Measurements from ENCODE around the gene SYNGR3. TPM values are rescaled to one million over a fixed set of nuclear protein-coding genes. Genes with fewer than 3 reads are reported as not detected.

Gene SYNGR3
- total and polyA plus RNA-seq, 2 donors from 2014 or later, result 2.2 to 4.6 TPM

- no peaks in the 10 kb centered on the region for H3K9me3 ChIP-seq (ENCODE audit: control insufficient read depth in 2 of 3, insufficient read depth in 1 of 3, low read length in 3 of 3)
- DNase-seq, result peak in 1 of 5 donors; percentile 62
- H3K9ac ChIP-seq (ENCODE audit: low read length in 3 of 3), result no peak overlapping the region
- no peak for FAIRE-seq
- H3K27ac ChIP-seq (ENCODE audit: low read depth in 2 of 2, low read length in 2 of 2), result no peak overlapping the region
- intact Hi-C loops (cut with DNase I), result no loop called here
- TF ChIP-seq CTCF (IDR thresholded peaks at IDR 0.05; ENCODE audit: borderline replicate concordance, extremely low read depth, insufficient read depth), result no peak
- H3K36me3 ChIP-seq (ENCODE audit: control insufficient read depth in 2 of 3, insufficient read depth in 3 of 3, low read length in 3 of 3), result no peaks in the 10 kb centered on the region
- H3K27me3 ChIP-seq (ENCODE audit: control insufficient read depth, insufficient read depth, low read length), result no peaks in the 10 kb centered on the region
- H3K4me1 ChIP-seq (ENCODE audit: control insufficient read depth in 2 of 3, insufficient read depth in 2 of 3, low read depth in 1 of 3, low read length in 3 of 3), result peaks cover 0 to 4% (median 0%) of the 10 kb centered on the region in 3 donors
- H3K4me3 ChIP-seq (ENCODE audit: low read length in 3 of 3), result no peak overlapping the region
These were observed 26.7 kb downstream of the SYNGR3 start for GRCh38 chr16:2016407-2016922.

- Histone ChIP-seq H3K9me3 (ENCODE audit: control insufficient read depth in 2 of 3, insufficient read depth in 1 of 3, low read length in 3 of 3) (no peaks in the 10 kb centered on the region), H3K27me3 (ENCODE audit: control insufficient read depth, insufficient read depth, low read length) (no peaks in the 10 kb centered on the region), H3K27ac (ENCODE audit: low read depth in 2 of 2, low read length in 2 of 2) (no peak within 1 kb of the TSS), H3K9ac (ENCODE audit: low read length in 3 of 3) (no peak within 1 kb of the TSS), H3K36me3 (ENCODE audit: control insufficient read depth in 2 of 3, insufficient read depth in 3 of 3, low read length in 3 of 3) (no peaks in the 10 kb centered on the region), H3K4me1 (ENCODE audit: control insufficient read depth in 2 of 3, insufficient read depth in 2 of 3, low read depth in 1 of 3, low read length in 3 of 3) (peaks cover 0 to 20% (median 0%) of the 10 kb centered on the region in 3 donors), H3K4me3 (ENCODE audit: low read length in 3 of 3) (no peak within 1 kb of the TSS)
- FAIRE-seq (no peak), DNase-seq (peak in 3 of 5 donors; percentile 61 to 76 (median 75))
- no peak for TF ChIP-seq CTCF (IDR thresholded peaks at IDR 0.05; ENCODE audit: borderline replicate concordance, extremely low read depth, insufficient read depth)
- intact Hi-C loops (cut with DNase I), result no loop called here
These were observed 29.7 kb downstream of the SYNGR3 start, which contains the start of gene NPW for GRCh38 chr16:2019518-2019920. Gene NPW (plus strand): TSS chr16:2019785.

DNA sequence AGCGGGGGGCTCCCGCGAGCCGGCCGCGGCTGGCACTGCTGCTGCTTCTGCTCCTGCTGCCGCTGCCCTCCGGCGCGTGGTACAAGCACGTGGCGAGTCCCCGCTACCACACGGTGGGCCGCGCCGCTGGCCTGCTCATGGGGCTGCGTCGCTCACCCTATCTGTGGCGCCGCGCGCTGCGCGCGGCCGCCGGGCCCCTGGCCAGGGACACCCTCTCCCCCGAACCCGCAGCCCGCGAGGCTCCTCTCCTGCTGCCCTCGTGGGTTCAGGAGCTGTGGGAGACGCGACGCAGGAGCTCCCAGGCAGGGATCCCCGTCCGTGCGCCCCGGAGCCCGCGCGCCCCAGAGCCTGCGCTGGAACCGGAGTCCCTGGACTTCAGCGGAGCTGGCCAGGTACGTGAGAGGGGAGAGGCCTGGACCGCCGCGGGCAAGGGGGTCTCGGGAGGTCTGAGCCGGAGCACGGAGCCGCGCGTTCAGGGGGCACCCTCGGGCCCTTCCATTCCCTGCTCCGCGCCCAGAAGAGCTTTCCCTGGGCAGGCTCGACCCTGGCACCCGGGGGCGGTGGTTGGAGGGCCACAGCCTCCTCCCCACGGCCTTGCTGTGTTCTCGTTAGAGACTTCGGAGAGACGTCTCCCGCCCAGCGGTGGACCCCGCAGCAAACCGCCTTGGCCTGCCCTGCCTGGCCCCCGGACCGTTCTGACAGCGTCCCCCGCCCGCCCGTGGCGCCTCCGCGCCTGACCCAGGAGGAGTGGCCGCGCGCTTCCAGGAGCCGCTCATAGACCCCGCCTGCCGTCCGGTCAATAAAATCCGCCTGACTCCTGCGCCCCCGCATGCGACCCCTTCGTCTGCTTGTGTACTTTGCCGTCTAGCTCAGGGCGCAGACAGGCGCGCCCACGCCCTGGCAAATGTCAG lies 30.4 kb downstream of the SYNGR3 start:
- TF ChIP-seq CTCF (IDR thresholded peaks at IDR 0.05; ENCODE audit: borderline replicate concordance, extremely low read depth, insufficient read depth), result no peak
- Histone ChIP-seq H3K36me3 (ENCODE audit: control insufficient read depth in 2 of 3, insufficient read depth in 3 of 3, low read length in 3 of 3) (no peaks in the 10 kb centered on the region), H3K27me3 (ENCODE audit: control insufficient read depth, insufficient read depth, low read length) (no peaks in the 10 kb centered on the region), H3K4me3 (ENCODE audit: low read length in 3 of 3) (no peak overlapping the region), H3K27ac (ENCODE audit: low read depth in 2 of 2, low read length in 2 of 2) (no peak overlapping the region), H3K4me1 (ENCODE audit: control insufficient read depth in 2 of 3, insufficient read depth in 2 of 3, low read depth in 1 of 3, low read length in 3 of 3) (peaks cover 0 to 22% (median 0%) of the 10 kb centered on the region in 3 donors), H3K9me3 (ENCODE audit: control insufficient read depth in 2 of 3, insufficient read depth in 1 of 3, low read length in 3 of 3) (no peaks in the 10 kb centered on the region), H3K9ac (ENCODE audit: low read length in 3 of 3) (no peak overlapping the region)
- intact Hi-C loops (cut with DNase I), result loop anchor here (10.0 kb wide), 1 partner anchor 125 kb away; the partner anchor contains the start of gene RAB26
- no peak for FAIRE-seq
- DNase-seq, result peak; percentile 73 to 87 (median 84)
